HG03095 (cell line): ENCODE data around the gene NR1H2.
"Not testable (repeated sequence)": the region's sequence is repeated elsewhere in the genome, so short reads cannot be mapped to it uniquely, and the experiment has no call there.

Experiments used
- ATAC-seq: cut with Tn5 transposase; IDR thresholded peaks from one replicate; pipeline ENCODE4 v1.9.1; 2021; ENCODE audit warnings: moderate library complexity; ENCODE audit not compliant: unreplicated experiment

The NR1H2 gene

GRCh38 chr19:50377517-50377916 lies 1.3 kb downstream of the NR1H2 start:
- ATAC-seq: no peak

GRCh38 chr19:50378169-50378862 lies 2.1 kb downstream of the NR1H2 start:
- no peak for ATAC-seq

GRCh38 chr19:50378863-50379236 lies 2.6 kb downstream of the NR1H2 start:
- ATAC-seq: no peak

- ATAC-seq: no peak
These were observed 3.3 kb downstream of the NR1H2 start for GRCh38 chr19:50379602-50380001.

- ATAC-seq: no peak
These were observed 3.9 kb downstream of the NR1H2 start for GRCh38 chr19:50380137-50380536.

- ATAC-seq: no peak
These were observed 4.5 kb downstream of the NR1H2 start for GRCh38 chr19:50380751-50381151.

- no peak for ATAC-seq
These were observed 5.8 kb downstream of the NR1H2 start for GRCh38 chr19:50381881-50382729.

GRCh38 chr19:50383001-50383851 lies 7.0 kb downstream of the NR1H2 start:
- no peak for ATAC-seq

GRCh38 chr19:50383852-50384684 lies 7.8 kb downstream of the NR1H2 start, which contains the start of gene POLD1:
Gene POLD1 (plus strand): TSS chr19:50384347. CDS start chr19:50398852, 14,505 bp downstream.
- ATAC-seq: peak; percentile 52

GRCh38 chr19:50384685-50385535 lies 8.7 kb downstream of the NR1H2 start:
- ATAC-seq: no peak

GRCh38 chr19:50387176-50387867 lies 11.1 kb downstream of the NR1H2 start:
- no peak for ATAC-seq

GRCh38 chr19:50387868-50388245 lies 11.6 kb downstream of the NR1H2 start:
- no peak for ATAC-seq

GRCh38 chr19:50390295-50390694 lies 14.0 kb downstream of the NR1H2 start:
- ATAC-seq: not testable (repeated sequence)

GRCh38 chr19:50390952-50391351 lies 14.7 kb downstream of the NR1H2 start:
- ATAC-seq: not testable (repeated sequence)

GRCh38 chr19:50392759-50393158 lies 16.5 kb downstream of the NR1H2 start:
- ATAC-seq: no peak

- ATAC-seq: no peak
These were observed 17.3 kb downstream of the NR1H2 start for GRCh38 chr19:50393589-50393988.

- no peak for ATAC-seq
These were observed 17.8 kb downstream of the NR1H2 start for GRCh38 chr19:50394017-50394416.

GRCh38 chr19:50398675-50399367 lies 22.6 kb downstream of the NR1H2 start:
- no peak for ATAC-seq
